Transverse colon (tissue), 4 donors: Measurements from ENCODE around the gene KLF3. TPM values are rescaled to one million over a fixed set of nuclear protein-coding genes. Genes with fewer than 3 reads are reported as not detected.

Source experiments
- DNase-seq: peaks from one replicate; pipeline ENCODE4 v3.0.0-alpha.2; 2019
- H3K27ac ChIP-seq, 4 donors: fragments of 200-600 bp; sonication (generic); 2 replicates each; pipeline ENCODE4 v1.5.1; 2016 to 2018; ENCODE audit warnings: inconsistent platforms in 4 of 4
- H3K27me3 ChIP-seq: fragments of 200-600 bp; sonication (generic); 2 replicates; pipeline ENCODE4 v1.5.1; 2017; ENCODE audit warnings: inconsistent platforms
- H3K36me3 ChIP-seq, 4 donors: fragments of 200-600 bp; sonication (generic); 2 replicates each; pipeline ENCODE4 v1.5.1; 2017 to 2019; ENCODE audit warnings: inconsistent platforms in 4 of 4
- H3K4me1 ChIP-seq, 4 donors: fragments of 200-600 bp; sonication (generic); 2 replicates each; pipeline ENCODE4 v1.5.1; 2017 to 2020; ENCODE audit warnings: inconsistent platforms in 4 of 4
- H3K4me3 ChIP-seq, 4 donors: fragments of 200-600 bp; sonication (generic); 1 replicate in 1 of 4; 2 replicates in 3 of 4; pipeline versions ENCODE4 v1.5.1 to v1.6.1; 2017 to 2019; ENCODE audit warnings: inconsistent platforms in 4 of 4
- H3K9me3 ChIP-seq, 2 donors: fragments of 200-600 bp; sonication (generic); 2 replicates each; pipeline ENCODE4 v1.5.1; 2017 to 2019; ENCODE audit warnings: inconsistent platforms in 2 of 2
- CTCF ChIP-seq, 5 experiments: fragments of 200-600 bp in 3 of 5; fragments of 450-650 bp in 2 of 5; sonication (generic) in 3 of 5; IDR thresholded peaks; 1 replicate in 2 of 5; 2 replicates in 3 of 5; pipeline ENCODE4 v1.5.1; 2016 to 2017; ENCODE audit warnings: antibody characterized with exemption in 5 of 5, inconsistent platforms in 3 of 5, mild to moderate bottlenecking in 2 of 5, moderate library complexity in 1 of 5
- EP300 ChIP-seq: sonication (generic); formaldehyde crosslinking; IDR thresholded peaks from one replicate; pipeline ENCODE4 v1.6.1; 2017; ENCODE audit warnings: antibody characterized with exemption, low read depth
- POLR2A ChIP-seq: fragments of 450-650 bp; IDR thresholded peaks from one replicate; pipeline ENCODE4 v1.6.1; 2016; ENCODE audit warnings: antibody characterized with exemption, mild to moderate bottlenecking, moderate library complexity
- POLR2AphosphoS5 ChIP-seq, 3 donors: sonication (generic); formaldehyde crosslinking; IDR thresholded peaks; one replicate each; pipeline ENCODE4 v1.6.1; 2016; ENCODE audit warnings: antibody characterized with exemption in 3 of 3
- WGBS, 2 donors: methylation state at CpG; one replicate each; pipeline ENCODE4 v1.1.5; 2018; ENCODE audit warnings: low coverage in 1 of 2; 5-methylcytosine and 5-hydroxymethylcytosine counted together
- in situ Hi-C, 4 donors: fragments of 200-750 bp; cut with MboI; loops; one replicate each; pipeline versions ENCODE4 v1.15.0 to v1.15.1; 2017; ENCODE audit warnings: low sequenced_read_pairs in 3 of 4, low pct_ligation_motif_present in 1 of 4, low pct_unique_long_range_greater_than_20kb in 1 of 4
- intact Hi-C: fragments of 100-400 bp; cut with DNase I; formaldehyde crosslinking; loops from one replicate; pipeline ENCODE4 v1.15.1; 2023; ENCODE audit warnings: low total_unique reads
- total RNA-seq, 4 donors: library from RNA; depleted of rRNA; stranded (reverse); fragments of >200 nt; gene quantifications; one replicate each; pipeline ENCODE4 v1.1.0, GENCODE V29; 2016

The KLF3 gene
- total RNA-seq, 4 donors from 2014 or later, result 111 to 174 (median 132) TPM

GRCh38 chr4:38734446-38734845, 70.4 kb downstream of the KLF3 start:
- Histone ChIP-seq H3K36me3 (no peaks in the 10 kb centered on the region), H3K27ac (no peak overlapping the region), H3K4me3 (no peak overlapping the region), H3K27me3 (no peaks in the 10 kb centered on the region), H3K4me1 (peaks cover 7 to 16% (median 10%) of the 10 kb centered on the region in 4 donors), H3K9me3 (no peaks in the 10 kb centered on the region)
- intact Hi-C loops, result no loop called here
- no peak for DNase-seq
- no peak for TF ChIP-seq CTCF (IDR thresholded peaks at IDR 0.05)
- in situ Hi-C loops, result loop anchor here (5.0 to 25.0 kb wide), 7 partner anchors 550 to 922 kb away; no protein-coding TSS in a partner anchor
- WGBS, 2 donors, result 90% methylated on average over 5 of the region's 5 CpGs; no CpG with 5 or more reads in 1 of the 2 donors

DNA sequence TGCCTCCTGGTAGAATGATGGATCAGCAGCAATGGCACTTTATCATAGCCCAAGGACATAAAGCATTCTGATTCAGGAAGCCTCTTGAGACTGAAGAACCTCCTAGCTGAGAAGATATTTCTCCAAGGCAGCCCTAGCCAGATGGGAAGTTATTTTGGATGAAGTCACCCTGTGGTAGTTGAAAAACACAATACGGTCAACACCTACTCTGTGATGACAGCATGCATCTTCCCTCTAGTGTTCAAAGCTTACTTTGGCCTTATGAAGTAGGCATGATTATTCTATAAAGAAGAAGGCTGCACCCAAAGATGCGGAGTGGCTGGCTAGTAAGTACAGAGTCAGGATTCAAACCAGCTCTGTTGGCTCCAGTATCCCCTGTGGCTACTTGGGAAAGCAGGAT, 70.9 kb downstream of the KLF3 start:
- 60 to 97% methylated on average over 1 to 2 of the region's 2 CpGs for WGBS, 2 donors
- intact Hi-C loops, result no loop called here
- no peak overlapping the region for H3K27ac ChIP-seq

GRCh38 chr4:38735870-38736269, 71.9 kb downstream of the KLF3 start:
- H3K27ac ChIP-seq, result no peak overlapping the region
- intact Hi-C loops, result no loop called here
- 74 to 91% methylated on average over 2 to 3 of the region's 3 CpGs for WGBS, 2 donors
- no peaks in the 10 kb centered on the region for H3K9me3 ChIP-seq
- peaks cover 4 to 6% (median 5%) of the 10 kb centered on the region in 4 donors for H3K4me1 ChIP-seq
- no peaks in the 10 kb centered on the region for H3K36me3 ChIP-seq
- no peak for TF ChIP-seq POLR2A
- no peak for TF ChIP-seq POLR2AphosphoS5 (IDR thresholded peaks at IDR 0.05)
- no peak for TF ChIP-seq CTCF (IDR thresholded peaks at IDR 0.05)
- no peak for TF ChIP-seq EP300
- in situ Hi-C loops, result loop anchor here (10.0 to 25.0 kb wide), 4 partner anchors 551 to 924 kb away; no protein-coding TSS in a partner anchor
- H3K4me3 ChIP-seq, result no peak overlapping the region
- no peaks in the 10 kb centered on the region for H3K27me3 ChIP-seq
- no peak for DNase-seq

More for the DNA sequence above, 70.9 kb downstream of the KLF3 start:
- Histone ChIP-seq H3K27me3 (no peaks in the 10 kb centered on the region), H3K9me3 (no peaks in the 10 kb centered on the region), H3K4me3 (no peak overlapping the region), H3K4me1 (peaks cover 7 to 13% (median 10%) of the 10 kb centered on the region in 4 donors), H3K36me3 (no peaks in the 10 kb centered on the region)
- DNase-seq, result no peak
- in situ Hi-C loops, result loop anchor here (5.0 to 25.0 kb wide), 7 partner anchors 550 to 923 kb away; no protein-coding TSS in a partner anchor
- TF ChIP-seq POLR2AphosphoS5 (IDR thresholded peaks at IDR 0.05) (no peak), CTCF (IDR thresholded peaks at IDR 0.05) (no peak), POLR2A (no peak), EP300 (no peak)

DNA sequence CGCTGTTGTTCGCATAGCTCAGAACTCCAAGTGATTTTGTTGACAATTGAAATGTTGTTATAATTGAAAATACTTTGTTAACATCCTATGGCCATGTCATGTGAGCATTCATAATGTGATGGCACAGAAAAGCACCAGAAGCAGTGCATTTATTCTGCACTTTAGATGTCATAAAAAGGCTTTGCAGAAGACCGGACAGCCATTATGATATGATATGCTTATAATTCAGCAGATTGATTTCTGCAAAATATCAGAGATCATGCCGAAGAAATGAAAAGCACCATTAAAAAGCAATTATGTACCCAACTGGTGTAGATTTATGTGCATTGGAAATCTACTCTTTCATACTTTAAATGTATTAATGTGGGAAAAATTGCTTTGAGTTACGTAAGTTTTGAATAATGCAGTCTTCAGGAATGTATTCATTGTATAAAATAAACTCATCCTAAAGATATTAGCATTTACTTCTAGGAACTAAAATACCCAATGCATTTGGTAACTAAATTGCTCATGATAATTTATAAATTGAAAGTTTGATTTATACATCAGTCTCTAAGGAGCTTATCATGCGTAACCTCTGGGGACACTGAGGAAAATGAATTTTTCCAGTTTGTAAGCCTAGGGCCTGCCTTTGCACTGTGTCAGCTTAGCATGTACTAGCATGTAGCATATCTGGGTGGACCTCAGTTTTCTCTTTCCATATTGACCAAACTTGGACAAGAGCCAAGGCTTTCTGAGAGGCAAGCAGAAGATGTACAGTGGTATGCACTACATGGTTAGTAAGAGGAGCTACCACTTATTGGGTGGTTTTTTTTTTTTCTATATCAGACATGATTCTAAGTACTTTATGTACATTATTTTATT, 75.2 kb downstream of the KLF3 start:
- Histone ChIP-seq H3K9me3 (no peaks in the 10 kb centered on the region), H3K4me3 (no peak overlapping the region), H3K27me3 (no peaks in the 10 kb centered on the region), H3K36me3 (no peaks in the 10 kb centered on the region), H3K4me1 (no peaks in the 10 kb centered on the region), H3K27ac (no peak overlapping the region)
- in situ Hi-C loops, result loop anchor here (10.0 to 25.0 kb wide), 4 partner anchors 554 to 927 kb away; no protein-coding TSS in a partner anchor
- no peak for DNase-seq
- TF ChIP-seq EP300 (no peak), POLR2A (no peak), POLR2AphosphoS5 (IDR thresholded peaks at IDR 0.05) (no peak), CTCF (IDR thresholded peaks at IDR 0.05) (no peak)
- intact Hi-C loops, result no loop called here
- 92 to 98% methylated on average over 6 of the region's 6 CpGs for WGBS, 2 donors
